ENCODE data around the gene IFT81. TPM values are rescaled to one million over a fixed set of nuclear protein-coding genes. Genes with fewer than 3 reads are reported as not detected.

The IFT81 gene
- total and polyA plus RNA-seq, 2 of the 13 experiments (the other 11 are each of a cell fraction or from before 2014, with no cell fraction given) = 4.2 to 13.0 TPM

DNA sequence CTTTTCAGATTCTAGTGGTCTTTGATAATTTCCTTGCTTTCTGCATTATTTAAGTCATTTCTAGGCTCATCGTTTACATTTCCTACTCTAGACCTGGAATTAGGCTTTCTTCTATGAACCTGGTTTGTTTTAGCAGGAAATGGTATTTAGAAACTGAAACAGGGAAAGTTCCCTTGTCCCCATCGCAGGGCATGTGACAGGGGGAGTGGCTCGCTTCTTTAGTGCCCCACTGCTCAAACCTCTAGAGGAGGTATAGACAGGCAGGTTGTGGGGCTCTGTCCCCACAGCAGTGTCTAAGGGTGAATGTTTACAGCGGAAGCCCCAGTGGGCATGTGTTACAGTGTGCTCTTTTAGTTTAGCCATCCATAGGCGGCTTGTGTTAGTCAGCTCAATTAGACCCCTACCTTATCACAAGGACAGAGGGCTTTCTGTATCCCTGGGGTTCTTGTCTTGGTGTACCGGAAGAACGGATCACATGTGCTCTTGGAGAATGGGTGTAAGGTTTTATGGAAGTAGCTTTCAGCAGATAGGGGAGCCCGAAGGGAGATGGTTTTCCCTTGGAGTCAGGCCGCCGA lies 25.0 kb downstream of the IFT81 start:
- intact Hi-C loops (cut with micrococcal nuclease; ENCODE audit: unreplicated experiment) = no loop called here
- H3K9ac ChIP-seq (ENCODE audit: insufficient read depth, low read depth, low read length) = no peak overlapping the region
- POLR2A ChIA-PET = no interaction called here
- TF ChIP-seq, protein P1, sequence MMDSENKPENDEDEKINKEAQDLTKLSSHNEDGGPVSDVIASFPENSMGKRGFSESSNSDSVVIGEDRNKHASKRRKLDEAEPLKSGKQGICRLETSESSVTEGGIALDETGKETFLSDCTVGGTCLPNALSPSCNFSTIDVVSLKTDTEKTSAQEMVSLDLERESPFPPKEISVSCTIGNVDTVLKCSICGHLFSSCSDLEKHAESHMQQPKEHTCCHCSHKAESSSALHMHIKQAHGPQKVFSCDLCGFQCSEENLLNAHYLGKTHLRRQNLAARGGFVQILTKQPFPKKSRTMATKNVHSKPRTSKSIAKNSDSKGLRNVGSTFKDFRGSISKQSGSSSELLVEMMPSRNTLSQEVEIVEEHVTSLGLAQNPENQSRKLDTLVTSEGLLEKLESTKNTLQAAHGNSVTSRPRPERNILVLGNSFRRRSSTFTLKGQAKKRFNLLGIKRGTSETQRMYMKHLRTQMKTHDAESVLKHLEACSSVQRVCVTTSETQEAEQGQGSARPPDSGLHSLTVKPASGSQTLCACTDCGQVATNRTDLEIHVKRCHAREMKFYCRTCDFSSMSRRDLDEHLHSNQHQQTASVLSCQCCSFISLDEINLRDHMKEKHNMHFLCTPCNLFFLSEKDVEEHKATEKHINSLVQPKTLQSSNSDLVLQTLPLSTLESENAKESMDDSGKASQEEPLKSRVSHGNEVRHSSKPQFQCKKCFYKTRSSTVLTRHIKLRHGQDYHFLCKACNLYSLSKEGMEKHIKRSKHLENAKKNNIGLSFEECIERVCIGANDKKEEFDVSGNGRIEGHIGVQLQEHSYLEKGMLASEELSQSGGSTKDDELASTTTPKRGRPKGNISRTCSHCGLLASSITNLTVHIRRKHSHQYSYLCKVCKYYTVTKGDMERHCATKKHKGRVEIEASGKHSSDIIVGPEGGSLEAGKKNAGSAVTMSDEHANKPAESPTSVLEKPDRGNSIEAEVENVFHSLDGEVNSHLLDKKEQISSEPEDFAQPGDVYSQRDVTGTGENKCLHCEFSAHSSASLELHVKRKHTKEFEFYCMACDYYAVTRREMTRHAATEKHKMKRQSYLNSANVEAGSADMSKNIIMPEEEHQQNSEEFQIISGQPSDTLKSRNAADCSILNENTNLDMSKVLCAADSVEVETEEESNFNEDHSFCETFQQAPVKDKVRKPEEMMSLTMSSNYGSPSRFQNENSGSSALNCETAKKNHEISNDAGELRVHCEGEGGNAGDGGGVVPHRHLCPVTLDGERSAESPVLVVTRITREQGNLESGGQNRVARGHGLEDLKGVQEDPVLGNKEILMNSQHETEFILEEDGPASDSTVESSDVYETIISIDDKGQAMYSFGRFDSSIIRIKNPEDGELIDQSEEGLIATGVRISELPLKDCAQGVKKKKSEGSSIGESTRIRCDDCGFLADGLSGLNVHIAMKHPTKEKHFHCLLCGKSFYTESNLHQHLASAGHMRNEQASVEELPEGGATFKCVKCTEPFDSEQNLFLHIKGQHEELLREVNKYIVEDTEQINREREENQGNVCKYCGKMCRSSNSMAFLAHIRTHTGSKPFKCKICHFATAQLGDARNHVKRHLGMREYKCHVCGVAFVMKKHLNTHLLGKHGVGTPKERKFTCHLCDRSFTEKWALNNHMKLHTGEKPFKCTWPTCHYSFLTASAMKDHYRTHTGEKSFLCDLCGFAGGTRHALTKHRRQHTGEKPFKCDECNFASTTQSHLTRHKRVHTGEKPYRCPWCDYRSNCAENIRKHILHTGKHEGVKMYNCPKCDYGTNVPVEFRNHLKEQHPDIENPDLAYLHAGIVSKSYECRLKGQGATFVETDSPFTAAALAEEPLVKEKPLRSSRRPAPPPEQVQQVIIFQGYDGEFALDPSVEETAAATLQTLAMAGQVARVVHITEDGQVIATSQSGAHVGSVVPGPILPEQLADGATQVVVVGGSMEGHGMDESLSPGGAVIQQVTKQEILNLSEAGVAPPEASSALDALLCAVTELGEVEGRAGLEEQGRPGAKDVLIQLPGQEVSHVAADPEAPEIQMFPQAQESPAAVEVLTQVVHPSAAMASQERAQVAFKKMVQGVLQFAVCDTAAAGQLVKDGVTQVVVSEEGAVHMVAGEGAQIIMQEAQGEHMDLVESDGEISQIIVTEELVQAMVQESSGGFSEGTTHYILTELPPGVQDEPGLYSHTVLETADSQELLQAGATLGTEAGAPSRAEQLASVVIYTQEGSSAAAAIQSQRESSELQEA (CRISPR knock-in tag; IDR thresholded peaks at IDR 0.05; ENCODE audit: not compliant biosample characterization) = no peak
- TF ChIP-seq ZNF343 (CRISPR knock-in tag; IDR thresholded peaks at IDR 0.05) = no peak
- TF ChIP-seq EED (CRISPR knock-in tag; IDR thresholded peaks at IDR 0.05) = no peak
- TF ChIP-seq, protein P2, sequence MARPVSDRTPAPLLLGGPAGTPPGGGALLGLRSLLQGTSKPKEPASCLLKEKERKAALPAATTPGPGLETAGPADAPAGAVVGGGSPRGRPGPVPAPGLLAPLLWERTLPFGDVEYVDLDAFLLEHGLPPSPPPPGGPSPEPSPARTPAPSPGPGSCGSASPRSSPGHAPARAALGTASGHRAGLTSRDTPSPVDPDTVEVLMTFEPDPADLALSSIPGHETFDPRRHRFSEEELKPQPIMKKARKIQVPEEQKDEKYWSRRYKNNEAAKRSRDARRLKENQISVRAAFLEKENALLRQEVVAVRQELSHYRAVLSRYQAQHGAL (CRISPR knock-in tag; IDR thresholded peaks at IDR 0.05; ENCODE audit: not compliant biosample characterization) = no peak
- no peak for TF ChIP-seq ZBTB8A (CRISPR knock-in tag; IDR thresholded peaks at IDR 0.05; ENCODE audit: borderline replicate concordance, low read depth)
- no peak for TF ChIP-seq ZNF282 (IDR thresholded peaks at IDR 0.05; ENCODE audit: partially characterized antibody)
- TF ChIP-seq, protein P3, sequence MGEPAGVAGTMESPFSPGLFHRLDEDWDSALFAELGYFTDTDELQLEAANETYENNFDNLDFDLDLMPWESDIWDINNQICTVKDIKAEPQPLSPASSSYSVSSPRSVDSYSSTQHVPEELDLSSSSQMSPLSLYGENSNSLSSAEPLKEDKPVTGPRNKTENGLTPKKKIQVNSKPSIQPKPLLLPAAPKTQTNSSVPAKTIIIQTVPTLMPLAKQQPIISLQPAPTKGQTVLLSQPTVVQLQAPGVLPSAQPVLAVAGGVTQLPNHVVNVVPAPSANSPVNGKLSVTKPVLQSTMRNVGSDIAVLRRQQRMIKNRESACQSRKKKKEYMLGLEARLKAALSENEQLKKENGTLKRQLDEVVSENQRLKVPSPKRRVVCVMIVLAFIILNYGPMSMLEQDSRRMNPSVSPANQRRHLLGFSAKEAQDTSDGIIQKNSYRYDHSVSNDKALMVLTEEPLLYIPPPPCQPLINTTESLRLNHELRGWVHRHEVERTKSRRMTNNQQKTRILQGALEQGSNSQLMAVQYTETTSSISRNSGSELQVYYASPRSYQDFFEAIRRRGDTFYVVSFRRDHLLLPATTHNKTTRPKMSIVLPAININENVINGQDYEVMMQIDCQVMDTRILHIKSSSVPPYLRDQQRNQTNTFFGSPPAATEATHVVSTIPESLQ (CRISPR knock-in tag; conservative IDR thresholded peaks at IDR 0.05) = no peak
- TF ChIP-seq, protein P4, sequence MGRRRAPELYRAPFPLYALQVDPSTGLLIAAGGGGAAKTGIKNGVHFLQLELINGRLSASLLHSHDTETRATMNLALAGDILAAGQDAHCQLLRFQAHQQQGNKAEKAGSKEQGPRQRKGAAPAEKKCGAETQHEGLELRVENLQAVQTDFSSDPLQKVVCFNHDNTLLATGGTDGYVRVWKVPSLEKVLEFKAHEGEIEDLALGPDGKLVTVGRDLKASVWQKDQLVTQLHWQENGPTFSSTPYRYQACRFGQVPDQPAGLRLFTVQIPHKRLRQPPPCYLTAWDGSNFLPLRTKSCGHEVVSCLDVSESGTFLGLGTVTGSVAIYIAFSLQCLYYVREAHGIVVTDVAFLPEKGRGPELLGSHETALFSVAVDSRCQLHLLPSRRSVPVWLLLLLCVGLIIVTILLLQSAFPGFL (CRISPR knock-in tag; IDR thresholded peaks at IDR 0.05) = no peak
- TF ChIP-seq ZNF558 (CRISPR knock-in tag; IDR thresholded peaks at IDR 0.05; ENCODE audit: borderline replicate concordance) = no peak
- TF ChIP-seq CHCHD3 (CRISPR knock-in tag; IDR thresholded peaks at IDR 0.05) = no peak

More for the DNA sequence above, 25.0 kb downstream of the IFT81 start:
- Histone ChIP-seq H3K4me1 (ENCODE audit: insufficient read depth, low read length) (no peaks in the 10 kb centered on the region), H2AFZ (ENCODE audit: low read length) (no peak overlapping the region), H3K4me3 (replicated peaks in 1 of 3; ENCODE audit: insufficient read depth in 1 of 3, low read depth in 2 of 3, low read length in 3 of 3) (no peak overlapping the region), H3K27me3 (ENCODE audit: control insufficient read depth in 1 of 2, insufficient read depth in 2 of 2, low read length in 2 of 2) (no peaks in the 10 kb centered on the region), H3K9me3 (ENCODE audit: low read length) (no peaks in the 10 kb centered on the region), H3K4me2 (ENCODE audit: low read depth, low read length) (no peak overlapping the region), H3K79me2 (ENCODE audit: insufficient read depth, low read length) (no peaks in the 10 kb centered on the region), H3K36me3 (replicated peaks in 1 of 2; ENCODE audit: control insufficient read depth in 1 of 2, insufficient read depth in 2 of 2, low read length in 2 of 2) (peaks cover 3 to 5% of the 10 kb centered on the region in 2 experiments; a peak in 2 of 5 replicates), H4K20me1 (ENCODE audit: insufficient read depth, low read length) (no peaks in the 10 kb centered on the region), H3K27ac (ENCODE audit: extremely low read length, insufficient read depth, low read length) (no peak overlapping the region)
- FAIRE-seq (no peak), DNase-seq (ENCODE audit: low spot score) (no peak), ATAC-seq (no peak)
- in situ Hi-C loops (cut with HindIII; ENCODE audit: extremely low pct_ligation_motif_present, low pct_unique_long_range_greater_than_20kb) = no loop called here
- BruUV-seq (replicated peaks) = no TSS peak
- WGBS (ENCODE audit: low lambda C conversion rate) = over 99% methylated on average over 7 of the region's 10 CpGs
- CTCF ChIA-PET (ENCODE audit: low intra/inter-chr PET ratio, low total read pairs) = no interaction called here

Data from HepG2 (cell line).